ENCODE measurements around the gene ELAC2. TPM values are rescaled to one million over a fixed set of nuclear protein-coding genes. Genes with fewer than 3 reads are reported as not detected.

The ELAC2 gene
- total RNA-seq, 1 experiment from 2014 or later = 38.9 TPM

DNA sequence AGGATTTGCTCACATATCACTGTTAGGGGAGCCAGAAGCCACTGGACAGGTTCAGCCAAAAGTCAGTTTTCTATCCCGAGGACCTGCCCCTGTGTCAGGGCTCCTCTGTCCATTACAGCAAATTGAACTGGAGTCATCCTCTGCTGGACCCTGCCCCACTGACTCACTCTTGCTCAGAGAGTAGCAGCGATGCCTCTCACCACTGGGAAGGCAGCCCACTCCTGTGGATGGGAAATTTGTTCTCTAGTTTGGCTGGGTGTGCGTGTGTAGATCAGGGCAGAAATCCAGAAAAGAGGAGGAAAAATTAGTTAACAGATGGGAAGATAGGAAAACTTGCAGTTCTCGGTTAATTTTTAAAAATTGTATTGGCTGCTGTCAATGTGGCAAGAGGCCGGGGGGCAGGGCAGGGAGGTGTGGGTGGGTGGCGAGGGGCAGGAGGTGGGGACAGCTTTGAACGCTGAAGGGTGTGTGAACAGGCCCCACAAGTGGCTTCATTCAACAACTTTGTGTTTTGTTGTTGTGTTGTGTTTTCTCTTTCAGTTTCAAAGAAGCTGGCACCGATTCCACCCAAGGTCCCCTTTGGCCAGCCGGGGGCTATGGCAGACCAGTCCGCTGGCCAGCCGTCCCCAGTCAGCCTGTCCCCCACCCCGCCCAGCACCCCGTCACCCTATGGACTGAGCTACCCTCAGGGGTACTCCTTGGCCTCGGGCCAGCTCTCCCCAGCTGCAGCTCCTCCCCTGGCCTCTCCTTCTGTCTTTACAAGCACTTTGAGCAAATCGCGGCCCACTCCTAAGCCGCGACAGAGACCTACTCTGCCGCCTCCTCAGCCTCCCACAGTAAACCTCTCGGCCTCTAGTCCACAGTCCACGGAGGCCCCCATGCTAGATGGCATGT lies 33.6 kb downstream of the ELAC2 start:
- DNase-seq = no peak
- Mint-ChIP-seq H3K9me3 (ENCODE audit: unreplicated experiment) (no peaks in the 10 kb centered on the region), H3K27ac (ENCODE audit: unreplicated experiment) (no peak overlapping the region), H3K36me3 (ENCODE audit: insufficient read depth, unreplicated experiment) (peaks cover 5% of the 10 kb centered on the region), H3K4me1 (ENCODE audit: low read depth, unreplicated experiment) (no peaks in the 10 kb centered on the region), H3K4me3 (ENCODE audit: unreplicated experiment) (no peak overlapping the region), H3K27me3 (ENCODE audit: insufficient read depth, unreplicated experiment) (no peaks in the 10 kb centered on the region)
- no peak overlapping the region for H3K4me3 ChIP-seq (ENCODE audit: low read depth, low read length)
- no TSS peak for BruUV-seq (replicated peaks)
- intact Hi-C loops (cut with micrococcal nuclease; ENCODE audit: unreplicated experiment) = no loop called here
- CTCF ChIA-PET = no interaction called here
- H3K4me1 ChIP-seq = no peaks in the 10 kb centered on the region
- H3K27me3 ChIP-seq (replicated peaks; ENCODE audit: control insufficient read depth, insufficient read depth, low read length) = no peaks in the 10 kb centered on the region
- TF ChIP-seq CTCF (IDR thresholded peaks at IDR 0.05; ENCODE audit: insufficient read depth in 1 of 2, low read depth in 1 of 2, low read length in 1 of 2, severe bottlenecking in 1 of 2, unreplicated experiment in 1 of 2) = no peak
- POLR2A ChIA-PET = no interaction called here
- no peaks in the 10 kb centered on the region for H3K36me3 ChIP-seq (ENCODE audit: control insufficient read depth, insufficient read depth, low read length)
- no peaks in the 10 kb centered on the region for H3K9me3 ChIP-seq

DNA sequence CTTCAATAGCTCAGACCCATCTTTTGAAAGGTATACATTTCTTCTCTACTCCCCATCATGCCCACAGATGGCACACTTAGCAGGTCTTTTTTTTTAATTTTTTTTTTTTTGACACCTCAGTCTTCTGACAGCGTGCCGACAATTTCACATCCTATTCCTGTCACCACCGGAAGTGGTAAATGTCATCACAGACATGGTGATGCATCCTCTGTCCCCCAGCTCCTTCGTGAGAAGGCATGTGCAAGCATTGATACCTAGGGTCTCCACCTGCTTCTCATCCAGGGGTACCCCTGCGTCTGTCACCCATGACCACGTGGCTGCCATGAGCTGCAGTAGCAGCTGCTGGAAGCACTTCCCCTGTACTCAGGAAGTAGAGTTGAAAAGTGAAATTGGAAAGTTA lies 35.6 kb downstream of the ELAC2 start:
- Histone ChIP-seq H3K27me3 (replicated peaks; ENCODE audit: control insufficient read depth, insufficient read depth, low read length) (no peaks in the 10 kb centered on the region), H3K4me3 (ENCODE audit: low read depth, low read length) (no peak overlapping the region), H3K4me1 (no peaks in the 10 kb centered on the region), H3K9me3 (no peaks in the 10 kb centered on the region), H3K36me3 (ENCODE audit: control insufficient read depth, insufficient read depth, low read length) (no peaks in the 10 kb centered on the region)
- Mint-ChIP-seq H3K4me1 (ENCODE audit: low read depth, unreplicated experiment) (no peaks in the 10 kb centered on the region), H3K27ac (ENCODE audit: unreplicated experiment) (no peak overlapping the region), H3K27me3 (ENCODE audit: insufficient read depth, unreplicated experiment) (no peaks in the 10 kb centered on the region), H3K9me3 (ENCODE audit: unreplicated experiment) (no peaks in the 10 kb centered on the region), H3K4me3 (ENCODE audit: unreplicated experiment) (no peak overlapping the region), H3K36me3 (ENCODE audit: insufficient read depth, unreplicated experiment) (peaks cover 5% of the 10 kb centered on the region)
- POLR2A ChIA-PET = no interaction called here
- no peak for TF ChIP-seq CTCF (IDR thresholded peaks at IDR 0.05; ENCODE audit: insufficient read depth in 1 of 2, low read depth in 1 of 2, low read length in 1 of 2, severe bottlenecking in 1 of 2, unreplicated experiment in 1 of 2)
- BruUV-seq (replicated peaks) = no TSS peak
- no peak for DNase-seq
- CTCF ChIA-PET = no interaction called here
- intact Hi-C loops (cut with micrococcal nuclease; ENCODE audit: unreplicated experiment) = no loop called here

DNA sequence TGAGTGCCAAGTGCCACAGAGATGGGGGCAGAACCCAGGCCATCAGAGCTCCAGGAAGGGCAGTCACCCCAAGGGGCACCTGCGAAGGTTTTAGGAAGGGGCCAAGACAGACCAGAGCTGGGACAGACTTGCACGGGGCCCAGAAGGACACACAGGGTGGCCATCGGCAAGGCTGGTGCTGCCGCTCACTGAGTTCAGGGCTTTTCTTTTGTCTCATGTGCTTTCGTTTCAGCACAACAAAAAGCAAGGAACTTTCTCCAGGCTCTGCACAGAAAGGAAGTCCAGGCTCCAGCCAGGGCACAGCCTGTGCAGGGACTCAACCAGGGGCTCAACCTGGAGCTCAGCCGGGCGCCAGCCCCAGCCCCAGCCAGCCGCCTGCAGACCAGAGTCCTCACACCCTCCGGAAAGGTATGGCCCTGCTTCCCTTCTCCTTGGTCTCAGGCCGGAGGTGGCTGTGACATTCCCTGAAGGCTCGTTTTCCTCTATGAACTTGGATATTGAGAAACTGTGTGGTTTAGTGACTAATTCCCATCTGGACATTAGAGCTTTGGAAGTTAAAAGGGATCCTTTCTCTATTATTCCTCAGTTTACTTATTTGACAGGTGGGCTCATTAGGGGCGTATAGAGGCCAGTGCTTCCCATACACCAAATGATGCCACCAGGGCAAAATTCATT lies 37.9 kb downstream of the ELAC2 start:
- intact Hi-C loops (cut with micrococcal nuclease; ENCODE audit: unreplicated experiment) = no loop called here
- H3K36me3 Mint-ChIP-seq (ENCODE audit: insufficient read depth, unreplicated experiment) = no peaks in the 10 kb centered on the region
- H3K27me3 Mint-ChIP-seq (ENCODE audit: insufficient read depth, unreplicated experiment) = no peaks in the 10 kb centered on the region
- H3K27me3 ChIP-seq (replicated peaks; ENCODE audit: control insufficient read depth, insufficient read depth, low read length) = no peaks in the 10 kb centered on the region
- no peak for TF ChIP-seq CTCF (IDR thresholded peaks at IDR 0.05; ENCODE audit: insufficient read depth in 1 of 2, low read depth in 1 of 2, low read length in 1 of 2, severe bottlenecking in 1 of 2, unreplicated experiment in 1 of 2)
- POLR2A ChIA-PET = no interaction called here
- H3K4me3 Mint-ChIP-seq (ENCODE audit: unreplicated experiment) = no peak overlapping the region
- H3K9me3 ChIP-seq = no peaks in the 10 kb centered on the region
- no TSS peak for BruUV-seq (replicated peaks)
- no peaks in the 10 kb centered on the region for H3K4me1 Mint-ChIP-seq (ENCODE audit: low read depth, unreplicated experiment)
- H3K27ac Mint-ChIP-seq (ENCODE audit: unreplicated experiment) = no peak overlapping the region
- no peaks in the 10 kb centered on the region for H3K9me3 Mint-ChIP-seq (ENCODE audit: unreplicated experiment)
- CTCF ChIA-PET = no interaction called here
- no peak overlapping the region for H3K4me3 ChIP-seq (ENCODE audit: low read depth, low read length)
- DNase-seq = no peak
- H3K36me3 ChIP-seq (ENCODE audit: control insufficient read depth, insufficient read depth, low read length) = no peaks in the 10 kb centered on the region
- no peaks in the 10 kb centered on the region for H3K4me1 ChIP-seq

All from Caco-2 (cell line).